CD8-positive, alpha-beta memory T cell (primary cell): ENCODE data around the gene HNF4A. TPM values are rescaled to one million over a fixed set of nuclear protein-coding genes. Genes with fewer than 3 reads are reported as not detected.

Experiments used
- CTCF ChIA-PET: fragments of 350-600 bp; sonication (Branson Sonifier 250); formaldehyde crosslinking; loops from one replicate; lab custom pipeline; 2021; ENCODE audit warnings: antibody characterized with exemption; lab: Charles Lee
- POLR2A ChIA-PET: fragments of 350-600 bp; sonication (Branson Sonifier 250); formaldehyde crosslinking; loops from one replicate; lab custom pipeline; 2021; ENCODE audit warnings: antibody characterized with exemption; lab: Charles Lee
- DNase-seq, 5 donors: peaks; one replicate each; pipeline versions ENCODE4 v3.0.0 to v3.0.0-alpha.2; 2020 to 2022; ENCODE audit warnings: mixed read lengths in 1 of 5
- H3K27ac ChIP-seq: one replicate; pipeline ENCODE4 v1.7.0; 2013; ENCODE audit warnings: low read depth, mild to moderate bottlenecking, low read length, moderate library complexity
- H3K27me3 ChIP-seq: 2 replicates; pipeline ENCODE4 v1.7.0; 2013; ENCODE audit warnings: low read length, mild to moderate bottlenecking; ENCODE audit not compliant: insufficient read depth, poor library complexity, severe bottlenecking
- H3K36me3 ChIP-seq: 2 replicates; pipeline ENCODE4 v1.7.0; 2013; ENCODE audit warnings: mild to moderate bottlenecking, low read length, moderate library complexity; ENCODE audit not compliant: insufficient read depth
- H3K4me1 ChIP-seq: 2 replicates; pipeline ENCODE4 v1.7.0; 2013; ENCODE audit warnings: mild to moderate bottlenecking, low read length, moderate library complexity; ENCODE audit not compliant: insufficient read depth
- H3K4me3 ChIP-seq: 2 replicates; pipeline ENCODE4 v1.7.0; 2013; ENCODE audit warnings: mild to moderate bottlenecking, low read length
- H3K9me3 ChIP-seq: 2 replicates; pipeline ENCODE4 v1.7.0; 2013; ENCODE audit warnings: mild to moderate bottlenecking, low read length
- H3K27ac Mint-ChIP-seq, 8 donors: one replicate each; pipeline ENCODE4 v1.8.0; 2020 to 2021; ENCODE audit warnings: mixed read lengths in 8 of 8, mild to moderate bottlenecking in 6 of 8, inconsistent platforms in 3 of 8, moderate library complexity in 3 of 8
- H3K27me3 Mint-ChIP-seq, 2 donors: one replicate each; pipeline ENCODE4 v1.8.0; 2020 to 2021; ENCODE audit warnings: mixed read lengths in 2 of 2, mild to moderate bottlenecking in 1 of 2, moderate library complexity in 1 of 2
- H3K36me3 Mint-ChIP-seq, 3 donors: one replicate each; pipeline ENCODE4 v1.8.0; 2020 to 2021; ENCODE audit warnings: mixed read lengths in 3 of 3, inconsistent platforms in 1 of 3, mild to moderate bottlenecking in 1 of 3
- H3K4me1 Mint-ChIP-seq, 3 donors: one replicate each; pipeline ENCODE4 v1.8.0; 2020 to 2021; ENCODE audit warnings: mixed read lengths in 3 of 3, inconsistent platforms in 1 of 3, mild to moderate bottlenecking in 1 of 3
- H3K4me3 Mint-ChIP-seq, 7 donors: one replicate each; pipeline ENCODE4 v1.8.0; 2020 to 2021; ENCODE audit warnings: mixed read lengths in 7 of 7, mild to moderate bottlenecking in 6 of 7, moderate library complexity in 4 of 7, inconsistent platforms in 2 of 7
- H3K9me3 Mint-ChIP-seq, 5 donors: one replicate each; pipeline ENCODE4 v1.8.0; 2020 to 2022; ENCODE audit warnings: mixed read lengths in 5 of 5, mild to moderate bottlenecking in 3 of 5, moderate library complexity in 2 of 5, inconsistent platforms in 1 of 5
- polyA plus RNA-seq: library from polyadenylated mRNA; unstranded; fragments of 300-500 nt; fragmentation: Illumina TruSeq; gene quantifications from one replicate; pipeline ENCODE4 v1.2.3, GENCODE V29; 2021
- total RNA-seq, 2 experiments: library from RNA; stranded (reverse); gene quantifications; one replicate each; pipeline ENCODE4 v1.2.3, GENCODE V29; 2021

HNF4A gene
- total and polyA plus RNA-seq, 3 experiments from 2014 or later, result not detected

GRCh38 chr20:44414346-44414714 is 58.8 kb downstream of the HNF4A start:
- no peaks in the 10 kb centered on the region for H3K4me1 ChIP-seq
- H3K4me3 ChIP-seq, result no peak overlapping the region
- H3K9me3 ChIP-seq, result no peaks in the 10 kb centered on the region
- POLR2A ChIA-PET, result no interaction called here
- CTCF ChIA-PET, result no interaction called here
- Mint-ChIP-seq H3K36me3 (no peaks in the 10 kb centered on the region), H3K27me3 (peaks cover 6 to 32% of the 10 kb centered on the region in 2 donors), H3K9me3 (no peaks in the 10 kb centered on the region), H3K4me3 (no peak overlapping the region), H3K4me1 (no peaks in the 10 kb centered on the region), H3K27ac (no peak overlapping the region)
- H3K27ac ChIP-seq, result no peak overlapping the region
- no peaks in the 10 kb centered on the region for H3K36me3 ChIP-seq
- DNase-seq, result no peak
- H3K27me3 ChIP-seq, result no peaks in the 10 kb centered on the region

GRCh38 chr20:44414808-44415207 is 59.3 kb downstream of the HNF4A start:
- Mint-ChIP-seq H3K4me3 (no peak overlapping the region), H3K27ac (no peak overlapping the region), H3K4me1 (no peaks in the 10 kb centered on the region), H3K27me3 (peaks cover 7 to 32% of the 10 kb centered on the region in 2 donors), H3K9me3 (no peaks in the 10 kb centered on the region), H3K36me3 (no peaks in the 10 kb centered on the region)
- no peak for DNase-seq
- Histone ChIP-seq H3K4me1 (no peaks in the 10 kb centered on the region), H3K36me3 (no peaks in the 10 kb centered on the region), H3K27me3 (no peaks in the 10 kb centered on the region), H3K9me3 (no peaks in the 10 kb centered on the region), H3K27ac (no peak overlapping the region), H3K4me3 (no peak overlapping the region)
- CTCF ChIA-PET, result no interaction called here
- POLR2A ChIA-PET, result no interaction called here

GRCh38 chr20:44415833-44416715 is 60.6 kb downstream of the HNF4A start:
- no peaks in the 10 kb centered on the region for H3K36me3 Mint-ChIP-seq
- no peaks in the 10 kb centered on the region for H3K4me1 Mint-ChIP-seq
- H3K4me3 Mint-ChIP-seq, result no peak overlapping the region
- H3K27me3 ChIP-seq, result no peaks in the 10 kb centered on the region
- peaks cover 7 to 29% of the 10 kb centered on the region in 2 donors for H3K27me3 Mint-ChIP-seq
- H3K9me3 Mint-ChIP-seq, result no peaks in the 10 kb centered on the region
- H3K27ac ChIP-seq, result no peak overlapping the region
- CTCF ChIA-PET, result no interaction called here
- no peak for DNase-seq
- H3K4me1 ChIP-seq, result no peaks in the 10 kb centered on the region
- no peak overlapping the region for H3K27ac Mint-ChIP-seq
- H3K4me3 ChIP-seq, result no peak overlapping the region
- H3K36me3 ChIP-seq, result no peaks in the 10 kb centered on the region
- no peaks in the 10 kb centered on the region for H3K9me3 ChIP-seq
- POLR2A ChIA-PET, result no interaction called here

GRCh38 chr20:44418069-44418905 is 62.8 kb downstream of the HNF4A start:
- Histone ChIP-seq H3K4me3 (no peak overlapping the region), H3K27ac (no peak overlapping the region), H3K27me3 (no peaks in the 10 kb centered on the region), H3K4me1 (no peaks in the 10 kb centered on the region), H3K9me3 (no peaks in the 10 kb centered on the region), H3K36me3 (no peaks in the 10 kb centered on the region)
- H3K4me1 Mint-ChIP-seq, result no peaks in the 10 kb centered on the region
- H3K9me3 Mint-ChIP-seq, result no peaks in the 10 kb centered on the region
- H3K27me3 Mint-ChIP-seq, result peaks cover 10 to 25% of the 10 kb centered on the region in 2 donors
- no peak overlapping the region for H3K27ac Mint-ChIP-seq
- POLR2A ChIA-PET, result no interaction called here
- DNase-seq, result no peak
- H3K4me3 Mint-ChIP-seq, result no peak overlapping the region
- no peaks in the 10 kb centered on the region for H3K36me3 Mint-ChIP-seq
- CTCF ChIA-PET, result no interaction called here

- no peak overlapping the region for H3K4me3 ChIP-seq
- Mint-ChIP-seq H3K4me1 (no peaks in the 10 kb centered on the region), H3K27ac (no peak overlapping the region), H3K4me3 (no peak overlapping the region), H3K9me3 (no peaks in the 10 kb centered on the region), H3K27me3 (peaks cover 10 to 29% of the 10 kb centered on the region in 2 donors), H3K36me3 (no peaks in the 10 kb centered on the region)
- H3K27ac ChIP-seq, result no peak overlapping the region
- no peaks in the 10 kb centered on the region for H3K9me3 ChIP-seq
- no peak for DNase-seq
- no peaks in the 10 kb centered on the region for H3K4me1 ChIP-seq
- POLR2A ChIA-PET, result no interaction called here
- no peaks in the 10 kb centered on the region for H3K36me3 ChIP-seq
- H3K27me3 ChIP-seq, result no peaks in the 10 kb centered on the region
- CTCF ChIA-PET, result no interaction called here
Observed at GRCh38 chr20:44419131-44419844, 63.8 kb downstream of the HNF4A start.

GRCh38 chr20:44420497-44420896 is 65.0 kb downstream of the HNF4A start:
- Mint-ChIP-seq H3K4me1 (no peaks in the 10 kb centered on the region), H3K4me3 (no peak overlapping the region), H3K27ac (no peak overlapping the region), H3K36me3 (no peaks in the 10 kb centered on the region), H3K9me3 (no peaks in the 10 kb centered on the region), H3K27me3 (peaks cover 10 to 20% of the 10 kb centered on the region in 2 donors)
- Histone ChIP-seq H3K9me3 (no peaks in the 10 kb centered on the region), H3K36me3 (no peaks in the 10 kb centered on the region), H3K4me1 (no peaks in the 10 kb centered on the region), H3K27me3 (no peaks in the 10 kb centered on the region), H3K4me3 (no peak overlapping the region), H3K27ac (no peak overlapping the region)
- CTCF ChIA-PET, result no interaction called here
- DNase-seq, result no peak
- POLR2A ChIA-PET, result no interaction called here

GRCh38 chr20:44422083-44422482 is 66.6 kb downstream of the HNF4A start:
- Histone ChIP-seq H3K9me3 (no peaks in the 10 kb centered on the region), H3K36me3 (no peaks in the 10 kb centered on the region), H3K27ac (no peak overlapping the region), H3K27me3 (no peaks in the 10 kb centered on the region), H3K4me1 (no peaks in the 10 kb centered on the region), H3K4me3 (no peak overlapping the region)
- Mint-ChIP-seq H3K4me1 (no peaks in the 10 kb centered on the region), H3K27ac (no peak overlapping the region), H3K36me3 (no peaks in the 10 kb centered on the region), H3K9me3 (no peaks in the 10 kb centered on the region), H3K27me3 (peaks cover 10 to 19% of the 10 kb centered on the region in 2 donors), H3K4me3 (no peak overlapping the region)
- no peak for DNase-seq
- ChIA-PET POLR2A (no interaction called here), CTCF (no interaction called here)

- no peak overlapping the region for H3K4me3 Mint-ChIP-seq
- no peak overlapping the region for H3K27ac ChIP-seq
- no peaks in the 10 kb centered on the region for H3K9me3 Mint-ChIP-seq
- H3K4me1 ChIP-seq, result no peaks in the 10 kb centered on the region
- H3K9me3 ChIP-seq, result no peaks in the 10 kb centered on the region
- H3K27ac Mint-ChIP-seq, result no peak overlapping the region
- ChIA-PET POLR2A (no interaction called here), CTCF (no interaction called here)
- H3K27me3 Mint-ChIP-seq, result peaks cover 10 to 19% of the 10 kb centered on the region in 2 donors
- no peak overlapping the region for H3K4me3 ChIP-seq
- no peaks in the 10 kb centered on the region for H3K4me1 Mint-ChIP-seq
- no peaks in the 10 kb centered on the region for H3K27me3 ChIP-seq
- no peaks in the 10 kb centered on the region for H3K36me3 Mint-ChIP-seq
- no peaks in the 10 kb centered on the region for H3K36me3 ChIP-seq
- no peak for DNase-seq
Observed at GRCh38 chr20:44423480-44423879, 68.0 kb downstream of the HNF4A start.
